Gastroesophageal sphincter (tissue), 3 donors: ENCODE measurements around the gene PITX1.

Source experiments
- CTCF ChIP-seq, 4 experiments: fragments of 200-600 bp in 2 of 4; fragments of 450-650 bp in 2 of 4; sonication (generic) in 1 of 4; IDR thresholded peaks; one replicate each; pipeline ENCODE4 v1.5.1; 2017 to 2019; ENCODE audit warnings: antibody characterized with exemption in 4 of 4, mild to moderate bottlenecking in 2 of 4, moderate library complexity in 2 of 4
- POLR2AphosphoS5 ChIP-seq: sonication (generic); formaldehyde crosslinking; IDR thresholded peaks from one replicate; pipeline ENCODE4 v1.6.1; 2017; ENCODE audit warnings: antibody characterized with exemption

GRCh38 chr5:135079760-135080159 is 45.7 kb upstream of the PITX1 start:
- TF ChIP-seq CTCF (IDR thresholded peaks at IDR 0.05) = no peak
- TF ChIP-seq POLR2AphosphoS5 = no peak
